NCI-H460 (cell line): ENCODE results near the gene FAM217B. TPM values are rescaled to one million over a fixed set of nuclear protein-coding genes. Genes with fewer than 3 reads are reported as not detected.

ENCODE experiments used
- DNase-seq: peaks from one replicate; pipeline ENCODE4 v3.0.0-alpha.2; 2016; ENCODE audit warnings: low read depth; ENCODE audit errors: extremely low read depth
- total RNA-seq: library from RNA; depleted of rRNA; stranded (reverse); fragments of >200 nt; shearing (Covaris generic); gene quantifications from 2 replicates; pipeline ENCODE4 v1.2.3, GENCODE V29; 2014; rRNA removed

The FAM217B gene
- total RNA-seq, 1 experiment from 2014 or later = 10.7 TPM

DNA sequence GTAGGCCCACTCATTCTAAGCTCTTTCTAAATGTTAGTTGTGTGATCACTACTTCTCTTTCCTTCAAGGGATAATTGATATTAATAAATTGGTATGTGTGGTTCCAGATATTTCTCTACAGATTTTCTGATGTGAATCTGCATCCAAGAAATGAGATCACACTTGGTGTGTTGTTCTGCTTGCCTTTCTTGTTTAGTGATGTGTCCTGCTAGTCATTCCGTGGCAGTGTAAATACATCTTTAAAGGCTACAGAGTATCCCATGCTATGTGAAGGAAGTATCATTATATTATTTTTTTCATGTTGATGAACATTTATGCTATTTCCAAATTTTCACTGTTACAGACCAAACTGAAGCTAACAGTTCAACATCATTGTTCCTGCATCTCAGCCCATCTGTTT lies 31.2 kb downstream of the FAM217B start:
- no peak for DNase-seq

DNA sequence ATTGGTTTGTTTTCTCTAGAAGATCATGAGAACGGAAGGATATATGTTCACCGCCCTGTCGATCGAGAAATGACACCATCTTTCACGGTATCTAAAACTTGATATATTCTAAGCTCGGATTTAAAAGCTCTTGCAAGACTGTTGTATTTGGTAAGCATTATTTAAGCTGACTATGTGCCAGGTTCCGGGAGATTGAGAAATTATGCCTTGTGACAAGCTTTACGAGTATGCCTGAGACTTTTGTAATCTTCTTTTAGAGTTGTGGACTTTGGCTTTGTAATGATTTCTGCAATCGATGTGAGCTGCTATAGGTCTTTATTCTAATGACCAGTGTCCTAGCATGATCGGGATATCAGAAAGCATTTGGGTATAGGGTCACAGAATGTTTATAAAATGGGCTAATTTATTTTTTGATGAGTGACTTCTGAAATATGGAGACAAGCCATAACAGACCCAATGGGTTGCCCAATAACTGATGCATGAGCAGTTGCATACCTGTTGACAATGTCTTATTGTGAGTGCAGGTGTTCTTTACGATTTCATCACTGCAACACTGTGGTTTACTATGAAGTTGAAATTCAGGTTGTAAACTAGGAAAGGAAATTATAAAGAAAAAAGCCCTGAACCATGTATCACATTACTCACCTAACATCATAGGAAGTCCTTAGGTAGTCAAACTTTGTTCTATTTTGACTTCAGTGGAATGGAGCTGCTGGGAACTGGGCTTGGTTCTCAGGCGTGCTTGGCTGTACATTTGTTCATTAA lies 32.0 kb downstream of the FAM217B start:
- no peak for DNase-seq

DNA sequence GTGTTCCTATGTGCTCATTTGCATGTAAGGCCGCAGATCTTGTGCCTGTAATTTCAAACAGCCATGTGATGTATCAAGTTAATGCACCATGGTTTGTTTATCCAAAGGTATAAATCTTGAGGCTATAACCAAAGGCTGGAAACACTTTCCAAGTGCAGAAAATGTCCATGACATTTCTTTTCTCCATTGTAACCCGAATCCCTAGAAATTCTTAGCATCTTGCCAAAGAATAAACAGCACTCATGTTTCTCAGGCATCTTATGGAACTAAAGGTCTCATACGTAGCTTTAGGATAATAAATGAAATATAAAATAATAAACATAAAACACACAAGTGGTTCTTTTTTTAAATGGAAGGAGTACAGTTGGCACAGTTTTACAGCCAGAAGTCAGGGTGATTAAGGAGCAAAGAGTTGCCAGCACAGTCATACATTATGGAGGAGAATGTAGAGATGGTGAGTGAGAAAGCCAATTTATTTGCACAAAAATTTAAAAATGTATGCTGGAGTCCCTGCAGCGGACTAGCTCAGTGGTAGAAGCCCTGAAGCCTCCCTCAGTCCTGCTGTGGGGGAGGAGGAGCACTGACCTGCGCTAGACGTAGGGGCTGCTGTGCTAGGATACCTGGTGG lies 36.1 kb downstream of the FAM217B start:
- DNase-seq = no peak

- DNase-seq = no peak
Measured at GRCh38 chr20:59977086-59977485, 36.9 kb downstream of the FAM217B start.

- no peak for DNase-seq
Measured at GRCh38 chr20:59983076-59983475, 42.9 kb downstream of the FAM217B start.

DNA sequence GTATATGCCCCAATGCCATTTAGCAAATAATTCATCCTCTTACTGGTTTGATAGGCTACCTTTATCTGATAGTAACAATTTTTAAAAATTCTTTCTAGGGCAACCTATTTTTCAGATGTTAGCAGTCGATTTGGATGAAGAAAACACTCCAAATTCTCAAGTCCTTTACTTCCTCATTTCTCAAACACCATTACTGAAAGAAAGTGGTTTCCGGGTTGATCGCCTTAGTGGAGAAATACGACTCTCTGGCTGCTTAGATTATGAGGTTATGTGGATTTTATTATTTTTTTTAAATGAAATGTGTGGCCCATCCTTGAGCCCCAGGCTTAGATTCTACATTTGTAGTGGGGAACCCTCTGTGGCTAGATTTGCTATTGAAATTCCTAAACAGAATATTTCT lies 44.4 kb downstream of the FAM217B start:
- DNase-seq = no peak

DNA sequence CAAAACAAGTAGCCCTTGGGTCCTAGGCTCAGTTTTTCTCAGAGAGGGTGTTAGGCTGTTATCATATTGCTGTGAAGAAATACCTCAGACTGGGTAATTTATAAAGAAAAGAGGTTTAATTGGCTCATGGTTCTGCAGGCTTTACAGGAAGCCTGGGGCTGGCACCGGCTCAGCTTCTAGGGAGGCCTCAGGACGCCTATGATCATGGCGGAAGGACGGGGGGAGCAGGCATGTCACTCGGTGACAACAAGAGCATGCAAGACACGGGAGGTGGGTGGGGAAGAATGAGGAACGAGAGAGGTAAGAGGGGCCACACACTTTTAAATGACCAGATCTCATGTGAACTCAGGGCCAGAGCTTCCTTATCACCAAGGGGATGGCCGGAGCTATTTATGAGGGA lies 45.0 kb downstream of the FAM217B start:
- DNase-seq = no peak

DNA sequence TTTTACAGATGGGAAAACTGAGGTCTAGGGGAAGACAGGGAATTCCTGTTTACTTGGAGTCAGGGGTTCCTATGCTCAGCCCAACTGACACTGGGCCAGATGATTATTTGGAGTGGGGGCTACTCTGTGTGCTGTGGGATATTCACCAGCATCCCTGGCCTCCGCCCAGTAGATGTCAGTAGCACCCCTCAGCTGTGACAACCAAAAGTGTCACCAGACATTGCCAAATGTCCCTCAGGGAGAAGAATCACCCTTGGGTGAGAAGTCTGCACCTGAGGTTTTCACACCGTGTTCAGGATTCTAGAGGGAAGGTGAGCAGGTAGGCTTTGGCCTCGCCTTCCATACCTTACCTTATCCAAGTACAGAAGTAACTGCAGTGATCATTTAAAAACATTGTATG lies 45.7 kb downstream of the FAM217B start:
- no peak for DNase-seq

- no peak for DNase-seq
Measured at GRCh38 chr20:59987135-59987534, 46.9 kb downstream of the FAM217B start.

DNA sequence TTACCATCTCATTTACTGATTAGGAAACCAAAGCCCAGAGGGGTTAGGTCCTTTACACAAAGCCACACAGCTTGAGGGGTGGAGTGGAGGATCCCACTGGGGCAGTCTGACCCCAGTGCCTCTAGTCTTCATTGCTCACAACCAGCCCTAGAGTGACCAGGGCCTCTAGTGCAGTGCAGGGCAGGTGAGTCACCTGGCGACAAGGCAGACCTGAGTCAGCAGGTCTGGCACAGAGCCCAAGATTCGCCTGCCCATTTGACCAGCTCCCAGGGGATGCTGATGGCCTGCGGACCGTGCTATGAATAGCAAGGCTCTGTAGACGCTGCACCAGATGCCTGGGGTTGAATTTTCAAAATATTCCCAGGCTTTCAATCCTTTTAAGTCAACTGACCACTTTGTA lies 48.0 kb downstream of the FAM217B start:
- no peak for DNase-seq

DNA sequence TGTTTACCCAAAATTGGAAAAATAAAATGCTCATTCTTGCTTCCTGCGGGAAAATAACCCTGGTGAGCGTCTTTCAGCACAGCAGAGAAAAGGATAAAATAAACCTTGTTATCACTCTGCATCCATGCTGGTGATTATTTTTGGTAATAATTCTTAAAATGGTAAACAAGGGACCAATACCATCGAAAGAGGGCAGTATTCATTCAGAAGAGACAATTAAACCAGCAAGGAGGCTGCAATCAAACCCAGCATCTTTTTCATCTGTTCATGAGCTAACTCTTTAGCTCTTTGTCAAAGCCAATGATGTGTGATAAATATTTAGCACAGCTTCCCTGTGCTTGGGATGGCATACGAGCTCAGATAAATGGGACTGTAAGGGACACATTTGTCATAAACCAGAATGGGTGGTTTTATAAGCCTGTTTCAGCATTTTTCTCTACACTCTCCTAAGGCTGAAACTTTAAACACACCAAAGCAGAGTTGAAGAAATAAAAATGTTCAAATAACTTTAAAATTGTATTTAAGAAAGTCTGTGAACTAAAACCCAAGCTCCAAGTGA lies 52.4 kb downstream of the FAM217B start:
- no peak for DNase-seq

GRCh38 chr20:59993736-59994430 lies 53.7 kb downstream of the FAM217B start:
- DNase-seq = no peak

DNA sequence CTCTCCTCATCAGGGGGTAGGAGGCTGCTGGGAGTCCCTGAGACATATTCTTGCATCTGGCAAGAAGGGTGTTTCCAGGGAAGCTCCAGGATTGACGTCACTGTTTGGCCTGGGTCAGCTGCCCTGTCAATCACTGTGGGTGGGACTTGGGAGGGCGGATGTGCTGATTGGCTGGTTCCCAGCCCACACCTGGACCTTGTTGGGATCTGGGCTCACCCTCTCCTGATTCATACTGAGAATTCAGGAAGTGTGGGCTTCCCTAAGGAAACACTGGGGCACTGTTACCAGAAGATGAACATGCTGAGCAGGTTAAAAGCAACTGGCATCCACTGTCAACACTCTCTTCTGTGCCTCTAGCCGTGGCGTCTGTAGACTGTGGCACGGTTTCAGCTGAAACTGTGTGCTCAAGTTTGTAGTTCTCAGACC lies 54.5 kb downstream of the FAM217B start:
- DNase-seq = peak; percentile 30

DNA sequence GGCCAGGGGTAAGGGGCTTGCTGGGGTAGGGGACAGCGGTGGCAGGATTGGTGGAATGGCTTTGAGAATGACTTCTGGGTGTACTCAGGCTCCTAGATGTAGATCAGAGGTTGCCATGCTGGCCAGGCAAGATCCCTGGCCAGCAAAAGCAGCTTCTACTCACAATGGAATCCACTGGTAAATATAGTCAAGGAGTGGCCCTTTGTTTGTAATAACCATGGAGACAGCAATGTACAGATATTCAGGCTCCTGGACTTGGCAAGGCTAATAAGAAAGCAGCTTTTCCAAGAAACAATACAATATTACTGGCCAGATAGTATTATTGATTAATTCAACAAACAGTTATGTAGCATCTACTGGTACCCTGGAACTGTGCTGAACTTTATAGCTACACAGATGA lies 55.9 kb downstream of the FAM217B start:
- DNase-seq = no peak

- no peak for DNase-seq
Measured at GRCh38 chr20:59997896-59998295, 57.7 kb downstream of the FAM217B start.

Other genes with a start within 250 kb of the FAM217B start
- gene SYCP2, start 6.8 kb upstream of the FAM217B start, total RNA-seq = 1.3 and 2.6 TPM in 2 replicates
- gene PPP1R3D, start 84 bp upstream of the FAM217B start, total RNA-seq = 10.2 TPM in 2 replicates
- gene CDH26, start 18.0 kb downstream of the FAM217B start, total RNA-seq = 0.22 TPM in 1 of 2 replicates, not detected in the other